Endothelial cell of umbilical vein (primary cell): ENCODE results near the gene CCSER1. TPM values are rescaled to one million over a fixed set of nuclear protein-coding genes. Genes with fewer than 3 reads are reported as not detected.

ENCODE experiments used
- BruUV-seq: library from RNA; stranded (reverse); fragments of 400-500 nt; replicated peaks from 2 replicates; lab custom pipeline; 2021; lab: Mats Ljungman, UMichigan
- CTCF ChIA-PET: fragments of 300-600, 350-600 bp; sonication (Branson Sonifier 250); formaldehyde crosslinking; loops from one replicate; lab custom pipeline; 2021; ENCODE audit warnings: antibody characterized with exemption, inconsistent platforms; lab: Charles Lee
- POLR2A ChIA-PET: fragments of 300-600, 350-600 bp; sonication (Branson Sonifier 250); formaldehyde crosslinking; loops from one replicate; lab custom pipeline; 2021; ENCODE audit warnings: antibody characterized with exemption, inconsistent platforms; lab: Charles Lee
- DNase-seq: peaks from one replicate; pipeline ENCODE4 v3.0.0-alpha.2; 2011; ENCODE audit warnings: low read depth, low spot score
- FAIRE-seq: peaks from 2 replicates; lab custom pipeline; 2011; peaks lifted over from hg19 to GRCh38; lab: Jason Lieb, UNC
- H2AFZ ChIP-seq: 2 replicates; pipeline ENCODE4 v1.6.0; 2012; ENCODE audit warnings: low read depth, low read length, control low read depth, inconsistent platforms
- H3K27ac ChIP-seq: 2 replicates; pipeline ENCODE4 v1.5.1; 2011; ENCODE audit warnings: low read depth, mild to moderate bottlenecking, control low read depth, low read length, moderate library complexity; ENCODE audit not compliant: insufficient read depth
- H3K27me3 ChIP-seq, 2 experiments: 2 replicates each; pipeline versions ENCODE4 v1.6.0 to v1.6.1; 2011; ENCODE audit warnings: low read length in 2 of 2, mixed read lengths in 1 of 2; ENCODE audit not compliant: control insufficient read depth in 2 of 2, insufficient read depth in 2 of 2
- H3K36me3 ChIP-seq, 2 experiments: 2 replicates in 1 of 2; 3 replicates in 1 of 2; pipeline ENCODE4 v1.5.1; 2011; ENCODE audit warnings: low read length in 2 of 2, mild to moderate bottlenecking in 1 of 2, moderate library complexity in 1 of 2; ENCODE audit not compliant: control insufficient read depth in 2 of 2, insufficient read depth in 2 of 2; ENCODE audit errors: extremely low read depth in 1 of 2
- H3K4me1 ChIP-seq: 3 replicates; pipeline ENCODE4 v1.5.1; 2011; ENCODE audit warnings: mild to moderate bottlenecking, low read length; ENCODE audit not compliant: control insufficient read depth, insufficient read depth; ENCODE audit errors: extremely low read depth
- H3K4me2 ChIP-seq: 2 replicates; pipeline ENCODE4 v1.6.1; 2011; ENCODE audit warnings: low read length, control low read depth, mixed read lengths; ENCODE audit not compliant: insufficient read depth
- H3K4me3 ChIP-seq, 3 experiments: fragments of 200-600 bp in 1 of 3; sonication (generic), shearing (Covaris generic) in 1 of 3; replicated peaks in 1 of 3; 2 replicates each; pipeline ENCODE4 v1.5.1; 2011 to 2016; ENCODE audit warnings: control low read depth in 3 of 3, low read length in 3 of 3, mild to moderate bottlenecking in 2 of 3, inconsistent platforms in 1 of 3, low read depth in 1 of 3, moderate library complexity in 1 of 3; ENCODE audit not compliant: insufficient read depth in 1 of 3
- H3K79me2 ChIP-seq: 2 replicates; pipeline ENCODE4 v1.6.0; 2012; ENCODE audit warnings: low read length, inconsistent platforms; ENCODE audit not compliant: control insufficient read depth, insufficient read depth
- H3K9ac ChIP-seq: replicated peaks from 2 replicates; pipeline ENCODE3; 2011; ENCODE audit warnings: low read length, control low read depth; ENCODE audit not compliant: insufficient read depth; ENCODE audit errors: extremely low read depth
- H3K9me1 ChIP-seq: replicated peaks from 3 replicates; pipeline ENCODE4 v1.6.0; 2011; ENCODE audit warnings: mild to moderate bottlenecking, low read length; ENCODE audit not compliant: control insufficient read depth, insufficient read depth; ENCODE audit errors: extremely low read depth
- H3K9me3 ChIP-seq: replicated peaks from 2 replicates; pipeline ENCODE4 v1.5.1; 2012; ENCODE audit warnings: low read length, inconsistent platforms; ENCODE audit not compliant: control insufficient read depth, insufficient read depth
- H4K20me1 ChIP-seq: replicated peaks from 2 replicates; pipeline ENCODE3; 2011; ENCODE audit warnings: mild to moderate bottlenecking, low read length; ENCODE audit not compliant: control insufficient read depth, insufficient read depth; ENCODE audit errors: extremely low read depth
- EZH2 ChIP-seq: IDR thresholded peaks from 2 replicates; pipeline ENCODE4 v1.6.1; 2012; ENCODE audit warnings: borderline replicate concordance, low read depth, mild to moderate bottlenecking, moderate library complexity, low read length, inconsistent platforms; ENCODE audit not compliant: severe bottlenecking
- FOS ChIP-seq: IDR thresholded peaks from 2 replicates; pipeline ENCODE4 v1.6.1; 2011; ENCODE audit warnings: mild to moderate bottlenecking, low read length, moderate library complexity, borderline replicate concordance; ENCODE audit not compliant: insufficient read depth
- GATA2 ChIP-seq: IDR thresholded peaks from 2 replicates; pipeline ENCODE4 v1.7.0; 2011; ENCODE audit warnings: low read depth, mild to moderate bottlenecking, moderate library complexity, mixed read lengths, low read length; ENCODE audit not compliant: insufficient read length, insufficient read depth
- JUN ChIP-seq: IDR thresholded peaks from 2 replicates; pipeline ENCODE4 v1.6.1; 2011; ENCODE audit warnings: borderline replicate concordance, low read depth; ENCODE audit not compliant: insufficient read length, insufficient read depth
- MYC ChIP-seq: IDR thresholded peaks from one replicate; pipeline ENCODE4 v1.6.1; 2011; ENCODE audit warnings: mild to moderate bottlenecking, low read depth, low read length
- POLR2A ChIP-seq: IDR thresholded peaks from 2 replicates; pipeline ENCODE4 v1.6.1; 2012; ENCODE audit warnings: low read depth, mild to moderate bottlenecking, control low read depth, low read length
- POLR2AphosphoS5 ChIP-seq: IDR thresholded peaks from 2 replicates; pipeline ENCODE4 v1.6.1; 2012; ENCODE audit warnings: low read depth, mild to moderate bottlenecking, control low read depth, low read length, moderate library complexity; ENCODE audit not compliant: insufficient read depth
- dilution Hi-C: fragments of 300-500 bp; cut with MboI; formaldehyde crosslinking; loops from one replicate; pipeline ENCODE4 v1.15.0; 2019; ENCODE audit warnings: low sequenced_read_pairs; ENCODE audit not compliant: extremely low pct_ligation_motif_present
- intact Hi-C: fragments of 100-400 bp; cut with micrococcal nuclease; formaldehyde crosslinking; loops from one replicate; pipeline ENCODE4 v1.10.0; 2022
- polyA plus RNA-seq, 4 experiments: library from polyadenylated mRNA; depleted of rRNA in 3 of 4; stranded (reverse) in 3 of 4; unstranded in 1 of 4; fragments of >200 nt; gene quantifications; 2 replicates each; pipeline versions ENCODE4 v1.2.1 to v1.2.3, GENCODE V29; 2011 to 2012; ENCODE audit warnings: missing spikeins in 1 of 4
- total RNA-seq: library from RNA; stranded (reverse); gene quantifications from 2 replicates; pipeline ENCODE4 v1.2.3, GENCODE V29; 2021
- TF ChIP-seq, protein P1 (sequence below), 2 donors: IDR thresholded peaks; 1 replicate in 1 of 2; 2 replicates in 1 of 2; pipeline ENCODE4 v1.5.1; 2011; ENCODE audit warnings: low read length in 2 of 2, mild to moderate bottlenecking in 2 of 2, moderate library complexity in 2 of 2, control low read depth in 1 of 2, inconsistent platforms in 1 of 2, low read depth in 1 of 2; ENCODE audit not compliant: insufficient read depth in 1 of 2; ENCODE audit errors: extremely low read depth in 1 of 2
- TF ChIP-seq, protein P2 (sequence below): IDR thresholded peaks from 2 replicates; pipeline ENCODE4 v1.6.1; 2011; ENCODE audit not compliant: insufficient read depth, insufficient read length

Gene CCSER1
- total and polyA plus RNA-seq, 2 donors (not counting 3 experiments of a cell fraction or from before 2014, with no cell fraction given): 0.11 to 1.8 TPM

DNA sequence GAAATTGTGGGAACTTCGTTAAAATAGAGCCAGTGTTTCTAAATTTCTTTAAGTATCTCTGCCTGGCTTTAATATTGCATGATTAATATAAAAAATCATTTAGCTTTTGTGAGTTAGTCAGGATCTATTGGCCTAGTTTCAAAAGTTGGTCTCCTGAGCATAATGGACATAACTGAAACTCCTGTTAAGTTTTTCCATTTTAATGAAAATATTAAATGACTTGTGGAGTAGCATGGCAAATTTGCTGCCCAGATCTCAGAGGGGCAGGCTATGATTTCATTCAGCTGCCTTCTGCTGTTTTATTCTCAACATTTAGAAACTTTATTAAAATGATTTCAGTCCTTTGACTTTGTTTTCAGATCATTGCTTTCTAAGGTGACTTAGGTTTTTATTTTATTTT is 1213.6 kb downstream of the CCSER1 start:
- FAIRE-seq (no peak), DNase-seq (no peak)
- no peak overlapping the region for H2AFZ ChIP-seq
- H3K9me1 ChIP-seq: no peaks in the 10 kb centered on the region
- no peaks in the 10 kb centered on the region for H3K9me3 ChIP-seq
- ChIA-PET CTCF (no interaction called here), POLR2A (no interaction called here)
- H3K36me3 ChIP-seq: no peaks in the 10 kb centered on the region
- dilution Hi-C loops (no loop called here), intact Hi-C loops (no loop called here)
- BruUV-seq: no TSS peak
- H3K9ac ChIP-seq: no peak overlapping the region
- TF ChIP-seq, protein P1, sequence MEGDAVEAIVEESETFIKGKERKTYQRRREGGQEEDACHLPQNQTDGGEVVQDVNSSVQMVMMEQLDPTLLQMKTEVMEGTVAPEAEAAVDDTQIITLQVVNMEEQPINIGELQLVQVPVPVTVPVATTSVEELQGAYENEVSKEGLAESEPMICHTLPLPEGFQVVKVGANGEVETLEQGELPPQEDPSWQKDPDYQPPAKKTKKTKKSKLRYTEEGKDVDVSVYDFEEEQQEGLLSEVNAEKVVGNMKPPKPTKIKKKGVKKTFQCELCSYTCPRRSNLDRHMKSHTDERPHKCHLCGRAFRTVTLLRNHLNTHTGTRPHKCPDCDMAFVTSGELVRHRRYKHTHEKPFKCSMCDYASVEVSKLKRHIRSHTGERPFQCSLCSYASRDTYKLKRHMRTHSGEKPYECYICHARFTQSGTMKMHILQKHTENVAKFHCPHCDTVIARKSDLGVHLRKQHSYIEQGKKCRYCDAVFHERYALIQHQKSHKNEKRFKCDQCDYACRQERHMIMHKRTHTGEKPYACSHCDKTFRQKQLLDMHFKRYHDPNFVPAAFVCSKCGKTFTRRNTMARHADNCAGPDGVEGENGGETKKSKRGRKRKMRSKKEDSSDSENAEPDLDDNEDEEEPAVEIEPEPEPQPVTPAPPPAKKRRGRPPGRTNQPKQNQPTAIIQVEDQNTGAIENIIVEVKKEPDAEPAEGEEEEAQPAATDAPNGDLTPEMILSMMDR (IDR thresholded peaks at IDR 0.05; ENCODE audit: extremely low read depth in 1 of 2, insufficient read depth in 1 of 2, low read depth in 1 of 2, low read length in 2 of 2): no peak
- no peak for TF ChIP-seq FOS
- no peak for TF ChIP-seq GATA2
- TF ChIP-seq POLR2A: no peak
- no peak for TF ChIP-seq EZH2
- no peak for TF ChIP-seq JUN
- no peak for TF ChIP-seq MYC
- TF ChIP-seq POLR2AphosphoS5: no peak
- TF ChIP-seq, protein P2, sequence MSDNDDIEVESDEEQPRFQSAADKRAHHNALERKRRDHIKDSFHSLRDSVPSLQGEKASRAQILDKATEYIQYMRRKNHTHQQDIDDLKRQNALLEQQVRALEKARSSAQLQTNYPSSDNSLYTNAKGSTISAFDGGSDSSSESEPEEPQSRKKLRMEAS: no peak
- no peaks in the 10 kb centered on the region for H3K79me2 ChIP-seq
- H3K4me3 ChIP-seq: no peak overlapping the region
- no peaks in the 10 kb centered on the region for H4K20me1 ChIP-seq
- H3K4me1 ChIP-seq: no peaks in the 10 kb centered on the region
- H3K27me3 ChIP-seq: no peaks in the 10 kb centered on the region
- no peak overlapping the region for H3K27ac ChIP-seq
- H3K4me2 ChIP-seq: no peak overlapping the region
